DOHH2 (cell line): ENCODE results near the gene MTMR2.

Experiments
- CTCF ChIP-seq: fragments of 200-600 bp; sonication (generic); IDR thresholded peaks from one replicate; pipeline ENCODE4 v1.5.1; 2014; ENCODE audit warnings: antibody characterized with exemption, mild to moderate bottlenecking, low read depth, low read length; ENCODE audit not compliant: poor library complexity, severe bottlenecking
- EZH2phosphoT487 ChIP-seq: fragments of 200-600 bp; sonication (generic); IDR thresholded peaks from 2 replicates; pipeline ENCODE4 v1.6.1; 2017; ENCODE audit warnings: borderline replicate concordance, mild to moderate bottlenecking, antibody characterized with exemption, low read length, moderate library complexity, mixed read lengths

- TF ChIP-seq CTCF (no peak), EZH2phosphoT487 (no peak)
These were observed 91.1 kb downstream of the MTMR2 start for GRCh38 chr11:95832763-95833162.
